CD4-positive, alpha-beta T cell treated with Interleukin-17A for 4 hours (primary cell): ENCODE results near the gene ABCF1.
"Not testable (repeated sequence)": the region's sequence is repeated elsewhere in the genome, so short reads cannot be mapped to it uniquely, and the experiment has no call there.

Experiments used
- DNase-seq: peaks from one replicate; pipeline ENCODE4 v3.0.0-alpha.2; 2020; ENCODE audit warnings: mixed read lengths

Gene ABCF1

DNA sequence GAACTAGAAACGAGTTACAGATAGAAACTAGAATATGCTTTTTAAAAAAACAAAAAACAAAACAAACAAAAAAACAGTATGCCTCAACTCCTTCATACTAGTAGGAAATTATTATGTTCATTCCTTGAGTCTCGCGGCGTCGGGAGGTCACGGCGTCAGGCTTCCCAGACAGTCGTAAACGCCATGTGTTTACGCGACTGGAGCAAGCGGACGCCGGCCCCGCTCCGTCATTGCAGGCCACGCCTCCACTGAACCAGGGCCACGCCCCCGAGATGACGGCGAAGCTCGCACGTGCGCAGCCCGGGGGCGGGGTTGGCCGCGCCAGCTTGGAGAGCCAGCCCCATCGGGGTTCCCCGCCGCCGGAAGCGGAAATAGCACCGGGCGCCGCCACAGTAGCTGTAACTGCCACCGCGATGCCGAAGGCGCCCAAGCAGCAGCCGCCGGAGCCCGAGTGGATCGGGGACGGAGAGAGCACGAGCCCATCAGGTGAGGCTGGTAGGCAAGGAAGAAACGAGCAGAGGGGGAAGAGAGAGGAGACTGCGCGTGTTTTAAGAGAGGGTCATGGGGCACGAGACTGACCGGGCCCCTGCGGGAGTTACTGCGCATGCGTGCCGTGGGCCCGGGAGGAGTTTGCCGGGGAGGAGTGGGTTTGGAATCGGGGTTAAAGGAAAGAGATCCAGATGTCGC is at the start of gene ABCF1:
Gene ABCF1 (plus strand): TSS at position 368 of the 687 bp plus-strand sequence. CDS start 46 bp downstream, at position 414.
- DNase-seq, result peak; percentile 100

DNA sequence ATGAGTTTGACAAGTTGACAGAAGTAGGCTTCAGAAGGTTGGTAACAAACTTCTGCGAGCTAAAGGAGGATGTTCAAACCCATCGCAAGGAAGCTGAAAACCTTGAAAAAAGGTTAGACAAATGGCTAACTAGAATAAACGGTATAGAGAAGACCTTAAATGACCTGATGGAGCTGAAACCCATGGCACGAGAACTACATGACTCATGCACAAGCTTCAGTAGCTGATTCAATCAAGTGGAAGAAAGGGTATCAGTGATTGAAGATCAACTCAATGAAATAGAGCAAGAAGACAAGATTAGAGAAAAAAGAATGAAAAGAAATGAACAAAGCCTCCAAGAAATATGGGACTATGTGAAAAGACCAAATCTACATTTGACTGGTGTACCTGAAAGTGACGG is 49.3 kb upstream of the ABCF1 start:
- DNase-seq, result not testable (repeated sequence)

DNA sequence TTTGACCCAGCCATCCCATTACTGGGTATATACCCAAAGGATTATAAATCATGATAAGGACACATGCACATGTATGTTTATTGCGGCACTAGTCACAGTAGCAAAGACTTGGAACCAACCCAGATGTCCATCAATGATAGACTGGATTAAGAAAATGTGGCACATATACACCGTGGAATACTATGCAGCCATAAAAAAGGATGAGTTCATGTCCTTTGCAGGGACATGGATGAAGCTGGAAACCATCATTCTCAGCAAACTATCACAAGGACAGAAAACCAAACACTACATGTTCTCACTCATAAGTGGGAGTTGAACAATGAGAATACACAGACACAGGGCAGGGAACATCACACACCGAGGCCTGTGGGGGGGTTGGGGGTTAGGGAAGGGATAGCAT is 44.8 kb upstream of the ABCF1 start:
- DNase-seq, result not testable (repeated sequence)

DNA sequence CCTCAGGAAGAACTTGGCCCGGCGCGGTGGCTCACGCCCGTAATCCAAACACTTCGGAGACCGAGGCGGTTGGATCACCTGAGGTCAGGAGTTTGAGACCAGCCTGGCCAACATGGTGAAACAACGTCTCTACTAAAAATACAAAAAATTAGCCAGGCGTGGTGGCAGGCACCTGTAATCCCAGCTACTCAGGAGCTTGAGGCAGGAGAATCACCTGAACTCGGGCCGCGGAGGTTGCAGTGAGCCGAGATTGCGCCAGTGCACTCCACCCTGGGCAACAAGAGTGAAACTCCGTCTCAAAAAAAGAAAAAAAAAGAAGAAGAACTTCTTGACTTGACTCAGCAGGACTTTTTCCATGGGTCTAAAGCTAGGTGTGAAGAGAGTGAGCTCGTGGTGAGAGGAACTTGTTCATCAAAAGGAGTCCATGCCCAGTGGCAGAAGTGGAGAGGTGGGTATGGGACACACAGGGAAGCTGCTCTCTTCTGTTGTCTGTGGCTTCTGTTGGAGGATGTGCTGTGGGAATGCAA is 41.8 kb upstream of the ABCF1 start:
- DNase-seq, result peak; percentile 36

DNA sequence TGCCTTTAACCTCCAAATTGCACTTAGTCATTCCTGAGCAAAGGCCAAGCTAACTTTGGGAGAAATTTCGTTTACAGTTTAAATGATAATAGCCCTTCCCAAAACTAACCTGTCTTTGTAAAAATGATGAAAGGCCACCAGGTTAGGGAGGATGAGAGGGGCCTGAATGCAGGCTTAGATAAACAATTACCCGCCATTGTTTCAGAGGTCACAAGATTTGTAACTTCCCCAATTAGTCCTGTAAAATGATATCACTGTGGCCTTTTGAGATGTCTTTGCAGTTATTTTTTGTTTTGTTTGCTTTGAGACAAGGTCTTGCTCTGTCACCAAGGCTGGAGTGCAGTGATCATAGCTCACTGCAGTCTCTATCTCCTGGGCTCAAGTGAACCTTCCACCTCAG is 41.2 kb upstream of the ABCF1 start:
- no peak for DNase-seq

DNA sequence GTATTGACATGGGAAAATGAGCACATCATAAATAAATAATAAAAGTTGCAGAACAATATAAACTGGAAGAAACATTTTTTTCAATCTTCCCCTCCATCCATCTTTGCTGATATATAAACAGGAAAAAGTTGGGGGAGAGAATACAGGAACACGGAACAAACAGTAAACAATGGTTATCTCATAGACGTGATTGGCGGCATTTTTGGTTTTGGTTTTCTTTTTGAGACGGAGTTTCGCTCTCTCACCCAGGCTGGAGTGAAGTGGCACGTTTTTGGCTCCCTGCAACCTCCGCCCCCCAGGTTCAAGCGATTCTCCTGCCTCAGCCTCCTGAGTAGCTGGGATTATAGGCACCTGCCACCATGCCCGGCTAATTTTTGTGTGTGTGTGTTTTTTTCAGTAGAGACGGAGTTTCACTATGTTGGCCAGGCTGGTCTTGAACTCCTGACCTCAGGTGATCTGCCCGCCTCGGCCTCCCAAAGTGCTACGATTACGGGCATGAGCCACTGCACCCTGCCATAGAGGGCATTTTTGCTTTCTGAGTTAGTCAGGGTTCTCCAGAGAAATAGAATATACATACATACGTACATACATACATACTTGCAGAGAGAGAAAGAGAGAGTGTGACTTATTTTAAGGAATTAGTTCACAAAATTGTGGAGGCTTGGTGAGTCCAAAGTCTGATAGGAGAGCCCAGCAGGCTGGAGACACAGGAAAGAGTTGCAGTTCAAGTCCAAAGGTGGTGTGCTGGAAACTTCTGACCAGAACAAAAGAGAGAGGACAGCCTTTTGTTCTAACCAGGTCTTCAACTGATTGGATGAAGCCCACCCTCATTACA is 37.6 kb upstream of the ABCF1 start:
- DNase-seq, result no peak

DNA sequence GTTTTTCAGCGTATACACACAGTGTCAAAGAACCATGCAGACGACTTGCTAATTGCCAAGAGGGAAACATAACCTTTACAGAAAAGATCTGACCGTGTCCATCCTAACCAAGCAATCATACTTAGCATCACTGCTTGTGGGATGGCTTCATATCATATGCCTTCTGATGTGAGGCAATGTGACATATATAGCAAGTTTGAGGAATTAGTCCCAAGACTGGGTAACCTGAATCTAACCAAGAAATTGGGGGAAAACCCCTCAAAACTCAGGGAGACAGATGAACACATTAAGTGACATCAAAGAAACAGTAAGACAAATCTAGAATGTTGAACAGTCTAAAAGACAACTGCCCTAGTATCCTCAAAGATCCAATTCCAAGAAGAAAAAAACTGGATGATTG is 33.3 kb upstream of the ABCF1 start:
- no peak for DNase-seq

DNA sequence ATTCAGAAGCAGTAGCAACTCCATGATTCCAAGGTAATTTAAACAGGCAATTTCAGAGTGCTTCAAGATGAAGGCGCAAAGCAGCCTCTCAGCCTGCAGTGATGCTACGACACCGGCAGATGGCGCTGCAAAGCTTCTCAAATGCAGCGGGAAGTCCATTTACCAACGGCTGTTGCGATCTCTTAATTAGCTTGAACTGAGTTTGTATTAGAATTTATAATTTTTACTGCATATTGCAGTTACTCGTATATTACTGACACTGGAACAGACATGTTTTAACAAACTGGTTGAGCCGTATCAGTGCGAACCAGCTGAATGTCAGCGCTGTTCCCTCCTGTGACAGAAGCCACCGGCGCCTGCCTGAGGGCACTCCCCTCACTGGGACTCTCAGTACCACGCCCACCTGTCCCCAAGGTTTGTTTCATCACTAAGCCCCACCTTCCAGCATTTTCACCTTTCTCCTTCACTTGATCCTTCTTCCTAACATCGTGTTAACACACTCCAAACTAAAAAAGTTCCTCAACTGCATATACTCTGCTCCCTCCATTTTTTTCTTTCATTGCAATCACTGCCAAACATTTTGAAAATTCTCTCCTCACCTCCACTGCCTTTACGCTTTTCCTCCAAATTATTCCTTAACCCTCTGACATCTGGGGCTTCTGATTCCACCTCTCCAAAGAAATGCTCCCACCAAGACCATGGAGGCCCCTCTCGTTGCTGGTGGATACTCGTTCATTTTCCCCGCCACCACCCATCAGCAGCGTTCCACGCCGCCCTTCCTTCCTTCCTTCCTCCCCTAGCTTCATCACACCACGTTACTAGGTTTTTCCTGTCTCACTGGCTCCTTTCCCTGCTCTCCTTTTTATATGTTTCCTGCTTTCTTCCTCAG is 29.5 kb upstream of the ABCF1 start:
- peak; percentile 88 for DNase-seq

DNA sequence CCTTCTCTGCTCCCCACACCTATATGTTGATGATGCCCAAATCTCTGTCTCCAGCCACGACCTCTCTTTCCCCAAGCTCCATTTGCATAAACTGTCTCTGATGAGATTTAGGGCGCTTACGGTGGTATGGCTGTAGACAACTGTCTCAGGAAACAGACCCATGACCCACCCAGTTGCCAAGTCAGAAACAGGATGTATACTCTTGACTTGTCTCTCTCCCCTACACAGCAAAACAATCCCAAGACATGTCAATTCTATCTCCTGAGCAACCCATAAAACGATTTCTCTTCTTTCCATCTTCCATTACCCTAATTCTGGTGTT is 28.9 kb upstream of the ABCF1 start:
- peak; percentile 69 for DNase-seq

DNA sequence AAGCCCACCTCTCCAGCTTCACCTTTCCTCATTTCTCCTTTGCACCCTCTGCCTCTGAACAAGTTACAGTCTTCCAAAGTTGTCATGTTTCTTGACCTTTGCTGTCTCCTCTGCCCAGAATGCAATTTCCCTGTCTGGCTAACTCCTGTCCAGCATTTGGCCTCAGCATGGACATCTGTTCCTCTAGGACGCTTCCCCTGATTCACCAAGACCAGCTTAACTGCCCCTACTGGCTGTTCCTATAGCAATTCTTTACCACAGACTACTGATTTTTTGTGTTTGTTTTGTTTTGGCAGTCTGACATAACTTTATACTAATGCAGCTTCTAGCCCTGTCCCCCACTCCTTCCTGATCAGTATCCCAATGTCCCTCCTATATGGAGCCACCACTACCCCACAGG is 28.3 kb upstream of the ABCF1 start:
- DNase-seq, result no peak

DNA sequence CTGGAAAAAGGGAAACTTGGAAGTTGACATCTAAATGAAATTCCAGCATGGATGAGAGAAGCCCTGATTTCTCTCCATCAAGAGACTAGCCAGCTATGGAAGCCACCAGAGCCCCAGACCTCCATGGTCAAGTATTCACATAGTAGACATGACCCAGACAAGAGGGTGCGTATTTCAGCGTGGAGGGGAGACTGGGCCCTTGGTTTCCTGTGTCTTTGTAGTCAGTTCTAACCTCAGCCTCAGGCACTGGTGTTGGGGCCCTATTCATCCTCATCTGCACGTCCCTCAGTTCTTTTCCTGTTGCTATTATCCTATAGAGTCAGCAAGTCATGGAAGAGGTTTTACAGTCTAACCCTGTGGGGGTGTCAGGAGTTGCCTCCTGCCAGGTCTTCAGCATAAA is 27.4 kb upstream of the ABCF1 start:
- peak; percentile 70 for DNase-seq

DNA sequence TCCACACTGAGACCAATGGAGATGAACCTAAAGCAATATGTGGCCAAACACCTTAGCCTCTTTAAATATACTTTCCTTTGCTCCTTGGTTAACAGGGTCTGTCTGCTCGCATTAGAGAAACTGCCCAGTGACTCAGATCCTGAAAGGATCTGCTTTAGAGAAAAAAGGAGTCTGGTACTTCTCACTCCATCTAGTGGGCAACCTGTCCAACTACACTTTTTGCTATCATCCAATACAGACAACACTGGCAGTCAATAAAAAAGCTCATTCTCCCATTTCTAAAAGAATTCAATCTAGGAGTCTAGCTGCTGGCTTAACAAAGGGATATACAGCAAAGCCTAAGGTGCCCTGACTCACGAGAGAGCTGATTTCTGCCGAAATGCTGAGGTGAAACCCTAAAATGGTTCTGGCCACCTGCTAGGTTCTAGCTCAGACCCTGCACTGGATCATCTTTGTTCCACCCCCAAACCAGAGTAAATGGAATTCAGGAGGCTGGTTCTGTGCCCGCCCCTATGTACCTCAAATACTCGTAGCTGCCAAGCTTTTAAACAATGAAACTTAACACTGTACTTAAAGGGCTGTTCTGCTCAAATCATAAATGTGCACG is 26.5 kb upstream of the ABCF1 start:
- DNase-seq, result peak; percentile 43

DNA sequence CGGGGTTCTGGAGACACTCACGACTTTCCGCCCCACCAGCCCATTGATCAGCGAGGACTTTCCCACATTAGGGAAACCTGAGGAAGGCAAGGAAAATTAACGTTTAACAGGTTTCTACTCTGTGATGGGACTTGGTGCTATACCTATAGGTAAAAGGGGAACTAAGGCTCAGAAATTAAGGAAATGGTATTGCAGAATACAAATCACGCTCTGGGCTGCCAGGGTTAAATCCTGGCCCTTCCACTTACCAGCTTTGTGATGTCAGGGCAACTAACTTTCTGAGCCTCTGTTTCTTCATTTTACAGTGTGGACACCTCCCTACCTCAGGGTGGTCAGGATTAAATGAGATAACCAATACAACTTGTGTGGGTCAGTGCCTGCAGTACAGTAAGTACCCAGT is 23.8 kb upstream of the ABCF1 start:
- no peak for DNase-seq

DNA sequence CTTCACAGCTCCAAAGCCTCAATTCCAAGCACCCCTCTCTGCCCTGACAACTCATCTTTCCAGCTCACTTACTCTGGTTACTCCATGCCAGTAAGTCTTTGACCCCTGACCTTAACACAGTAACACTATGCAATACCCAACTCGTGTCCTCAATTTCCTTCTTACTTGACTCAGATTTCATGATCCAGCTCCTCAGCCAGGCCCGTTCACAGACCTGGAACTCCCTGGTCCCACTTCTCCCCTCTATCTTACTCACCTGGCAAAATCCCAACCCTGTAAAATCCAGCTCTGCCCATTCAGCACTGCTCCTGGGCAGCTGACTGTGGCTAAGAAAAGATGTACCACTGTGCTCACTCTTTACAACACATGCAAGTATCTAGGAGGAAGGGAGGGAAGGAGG is 22.9 kb upstream of the ABCF1 start:
- no peak for DNase-seq

DNA sequence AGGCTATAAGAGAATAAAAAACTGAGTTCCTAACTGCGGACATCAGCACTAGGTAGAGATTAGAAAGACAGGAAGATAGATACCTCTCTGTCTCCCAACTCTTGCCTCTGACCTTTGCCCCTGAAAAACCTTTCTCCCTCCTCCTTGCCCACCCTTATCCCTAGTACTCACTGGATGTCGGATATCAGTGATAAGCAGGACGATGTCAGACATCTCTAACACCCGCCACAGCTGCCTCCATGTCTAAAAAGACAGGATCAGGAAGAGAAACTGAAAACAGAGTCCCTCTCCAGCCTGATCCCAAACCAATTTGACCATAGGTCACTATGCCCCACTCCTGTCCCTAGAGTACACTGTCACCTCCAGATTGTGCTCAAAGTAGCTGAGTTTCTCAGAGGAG is 16.8 kb upstream of the ABCF1 start:
- no peak for DNase-seq

DNA sequence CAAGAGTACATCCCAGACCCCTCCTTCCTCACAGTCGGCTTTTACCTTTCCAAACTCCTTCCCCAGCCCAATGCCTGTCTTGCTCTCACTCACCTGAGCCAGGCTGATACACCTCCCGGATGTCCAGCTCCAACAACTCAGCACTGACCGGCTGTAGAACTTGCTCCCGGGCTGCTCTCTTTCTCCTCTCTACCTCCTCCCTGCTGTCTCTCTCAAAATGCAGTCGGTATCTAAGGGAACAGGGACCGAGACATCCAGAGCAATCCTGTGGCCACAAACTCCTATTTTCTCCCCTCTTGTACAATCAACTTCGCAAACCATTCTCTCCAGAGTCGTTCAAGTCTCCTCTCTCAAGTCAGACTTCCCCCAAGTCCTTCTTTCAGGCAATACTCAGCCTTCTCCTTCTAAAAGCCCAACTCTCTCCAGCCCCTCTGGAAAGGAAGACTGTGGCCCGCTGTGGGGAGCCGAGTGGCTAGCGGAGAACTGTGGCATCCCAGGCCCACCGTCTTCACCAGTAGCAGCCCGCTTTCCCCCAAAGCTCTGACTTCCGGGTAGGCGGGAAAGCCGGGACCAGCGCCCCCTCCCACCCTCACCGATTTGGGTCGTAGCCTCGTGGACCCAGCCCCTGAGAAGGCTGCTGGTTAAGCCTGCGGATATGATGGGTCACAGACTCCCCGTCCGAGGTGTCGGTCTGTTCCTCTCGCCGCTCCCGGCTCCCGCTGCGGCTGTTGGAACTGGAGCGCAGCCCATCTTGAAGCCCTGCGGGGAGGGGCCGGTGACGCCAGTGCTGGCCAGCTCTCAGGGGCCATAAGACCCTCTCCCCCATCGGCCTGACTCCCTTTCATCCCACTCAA is 16.1 kb upstream of the ABCF1 start:
- DNase-seq, result peak; percentile 36

DNA sequence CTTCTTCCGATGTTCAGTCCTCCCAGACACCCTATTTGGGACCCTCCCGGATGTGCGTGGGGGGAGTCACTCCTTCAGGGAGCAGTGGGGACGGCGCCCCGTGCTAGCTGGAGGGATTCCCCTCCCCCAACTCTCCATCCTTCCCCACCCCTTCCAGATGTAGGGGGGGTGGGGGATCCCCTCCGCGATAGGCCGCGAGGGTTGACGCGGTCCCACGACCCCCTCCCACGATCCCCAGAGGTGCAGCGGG is 15.5 kb upstream of the ABCF1 start:
- DNase-seq, result no peak

DNA sequence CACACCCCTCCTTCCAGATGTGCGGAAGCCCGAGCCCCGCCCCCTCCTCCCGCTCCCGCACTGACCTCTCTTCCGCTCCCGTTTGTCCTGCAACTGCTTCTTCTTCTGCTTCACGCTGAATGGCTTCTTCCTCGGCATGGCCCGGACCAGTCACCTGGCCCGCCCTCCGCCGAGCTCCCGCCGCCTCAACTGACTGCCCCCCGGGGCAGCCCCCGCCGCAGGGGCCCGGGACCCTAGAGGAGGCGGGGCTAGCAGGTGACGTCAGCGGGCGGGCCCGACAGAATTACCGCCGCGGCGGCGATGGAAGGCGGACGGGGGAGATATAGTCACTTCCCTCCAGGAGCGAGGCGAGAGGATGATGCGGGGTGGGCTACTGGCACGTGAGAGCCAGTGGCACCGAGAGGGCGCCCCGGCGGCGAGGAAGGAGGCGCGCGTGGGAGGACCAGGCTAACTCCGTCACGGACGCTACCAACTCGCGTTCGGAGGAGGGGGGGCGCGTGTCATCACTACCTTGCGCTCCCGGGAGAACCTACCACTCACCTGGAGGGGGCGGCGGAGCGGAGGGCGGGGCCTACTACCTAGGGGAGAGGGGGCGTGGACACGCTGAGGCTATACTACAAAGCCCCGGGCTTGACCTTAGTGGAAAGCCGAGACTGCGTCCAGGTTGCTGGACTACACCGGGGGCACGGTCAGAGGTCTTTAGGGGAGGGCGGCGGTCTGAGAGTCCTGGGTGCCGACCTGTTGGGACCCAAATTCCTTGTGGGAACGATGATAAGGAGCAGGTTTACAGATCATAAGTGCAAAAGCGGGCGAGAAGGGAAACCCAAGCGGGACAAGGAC is 15.0 kb upstream of the ABCF1 start, which contains the start of gene GNL1:
Gene GNL1 (minus strand): TSS at position 424 of the 840 bp plus-strand sequence. CDS start 286 bp downstream, at position 138.
- DNase-seq, result peak; percentile 99

DNA sequence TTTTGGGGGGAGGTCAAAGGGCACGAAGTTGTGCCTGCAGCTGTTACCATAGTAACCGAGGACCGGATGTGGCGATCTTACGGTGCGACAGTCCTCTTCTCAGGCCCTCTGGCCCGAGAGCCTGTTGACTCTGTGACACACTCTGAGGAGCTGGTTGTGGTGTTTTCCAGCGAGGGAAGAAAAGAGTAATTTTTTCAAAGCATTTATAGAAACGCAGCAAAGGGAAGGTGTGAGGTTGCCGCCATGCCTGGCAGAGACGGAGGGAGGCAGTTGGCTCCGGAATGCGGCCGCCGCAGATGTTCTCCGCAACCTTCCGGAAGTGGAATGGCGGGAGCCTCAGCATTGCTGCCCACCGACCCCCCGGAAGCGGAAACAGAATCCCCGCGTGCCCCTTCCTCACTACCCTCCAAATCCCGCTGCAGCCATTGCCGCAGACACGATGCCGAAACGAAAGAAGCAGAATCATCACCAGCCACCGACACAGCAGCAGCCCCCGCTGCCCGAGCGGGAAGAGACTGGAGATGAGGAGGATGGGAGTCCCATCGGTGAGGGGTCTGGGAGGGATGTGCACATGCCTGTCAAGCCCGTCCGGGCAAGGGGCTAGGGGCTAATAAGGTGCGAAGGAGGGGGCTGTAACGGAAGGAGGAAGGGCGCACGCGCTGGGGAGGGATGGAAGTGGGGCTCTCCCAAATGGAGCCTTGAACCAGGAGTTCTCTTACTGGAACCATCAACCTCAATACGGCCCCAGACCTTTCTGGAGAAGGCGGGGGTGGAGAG is 14.1 kb upstream of the ABCF1 start, which contains the start of gene PRR3:
Gene PRR3 (plus strand): TSS at position 390 of the 777 bp plus-strand sequence. CDS start 50 bp downstream, at position 440.
- DNase-seq, result peak; percentile 81

DNA sequence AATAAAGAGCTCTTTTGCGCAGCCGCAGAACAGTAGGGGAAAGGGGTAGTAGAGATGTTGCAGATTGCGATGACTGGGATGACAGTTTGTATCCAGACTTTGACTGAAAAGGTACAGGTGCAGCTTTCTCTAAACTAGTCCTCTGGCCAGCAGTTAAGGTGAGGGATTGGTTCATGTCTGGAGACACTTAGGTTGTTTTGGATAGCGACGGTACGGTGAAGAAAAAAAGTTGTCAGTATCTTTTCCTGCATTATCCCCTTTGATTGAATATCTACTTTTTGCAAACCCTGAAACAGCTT is 13.6 kb upstream of the ABCF1 start:
- peak; percentile 72 for DNase-seq
